Tibial nerve (tissue), 4 donors: ENCODE results near the gene RNF128. TPM values are rescaled to one million over a fixed set of nuclear protein-coding genes. Genes with fewer than 3 reads are reported as not detected.

ENCODE experiments used
- DNase-seq, 2 donors: peaks; one replicate each; pipeline ENCODE4 v3.0.0-alpha.2; 2019; ENCODE audit warnings: low spot score in 2 of 2
- H3K27ac ChIP-seq, 4 donors: fragments of 200-600 bp; sonication (generic) in 3 of 4; one replicate each; pipeline ENCODE4 v1.5.1; 2017 to 2019; ENCODE audit warnings: mild to moderate bottlenecking in 1 of 4
- H3K27me3 ChIP-seq, 2 donors: fragments of 200-600 bp; sonication (generic) in 1 of 2; one replicate each; pipeline versions ENCODE4 v1.5.1 to v1.6.0; 2017 to 2019
- H3K36me3 ChIP-seq, 3 donors: fragments of 200-600 bp; sonication (generic); one replicate each; pipeline ENCODE4 v1.5.1; 2018 to 2019
- H3K4me1 ChIP-seq, 4 donors: fragments of 200-600 bp; sonication (generic) in 3 of 4; one replicate each; pipeline ENCODE4 v1.5.1; 2017 to 2019
- H3K4me3 ChIP-seq, 4 donors: fragments of 200-600 bp; sonication (generic) in 3 of 4; one replicate each; pipeline ENCODE4 v1.5.1; 2017 to 2019; ENCODE audit warnings: mild to moderate bottlenecking in 1 of 4, moderate library complexity in 1 of 4
- H3K9me3 ChIP-seq, 4 donors: fragments of 200-600 bp; sonication (generic) in 3 of 4; one replicate each; pipeline ENCODE4 v1.5.1; 2017 to 2019
- CTCF ChIP-seq, 5 experiments: fragments of 200-600 bp in 3 of 5; fragments of 450-650 bp in 2 of 5; sonication (generic) in 3 of 5; IDR thresholded peaks; one replicate each; pipeline ENCODE4 v1.5.1; 2016 to 2019; ENCODE audit warnings: antibody characterized with exemption in 5 of 5, mild to moderate bottlenecking in 3 of 5, moderate library complexity in 2 of 5
- EP300 ChIP-seq, 2 donors: sonication (generic); formaldehyde crosslinking; IDR thresholded peaks; one replicate each; pipeline ENCODE4 v1.6.1; 2017; ENCODE audit warnings: antibody characterized with exemption in 2 of 2, mild to moderate bottlenecking in 1 of 2
- POLR2A ChIP-seq, 2 donors: fragments of 450-650 bp; IDR thresholded peaks; one replicate each; pipeline ENCODE4 v1.6.1; 2017; ENCODE audit warnings: antibody characterized with exemption in 2 of 2, mild to moderate bottlenecking in 2 of 2, moderate library complexity in 2 of 2
- WGBS, 2 donors: methylation state at CpG; one replicate each; pipeline ENCODE4 v1.1.5; 2018; 5-methylcytosine and 5-hydroxymethylcytosine counted together
- total RNA-seq, 4 donors: library from RNA; depleted of rRNA; stranded (reverse); fragments of >200 nt; gene quantifications; one replicate each; pipeline ENCODE4 v1.1.0, GENCODE V29; 2016

Gene RNF128
- total RNA-seq, 4 donors from 2014 or later: 0.20 to 5.0 (median 1.1) TPM

DNA sequence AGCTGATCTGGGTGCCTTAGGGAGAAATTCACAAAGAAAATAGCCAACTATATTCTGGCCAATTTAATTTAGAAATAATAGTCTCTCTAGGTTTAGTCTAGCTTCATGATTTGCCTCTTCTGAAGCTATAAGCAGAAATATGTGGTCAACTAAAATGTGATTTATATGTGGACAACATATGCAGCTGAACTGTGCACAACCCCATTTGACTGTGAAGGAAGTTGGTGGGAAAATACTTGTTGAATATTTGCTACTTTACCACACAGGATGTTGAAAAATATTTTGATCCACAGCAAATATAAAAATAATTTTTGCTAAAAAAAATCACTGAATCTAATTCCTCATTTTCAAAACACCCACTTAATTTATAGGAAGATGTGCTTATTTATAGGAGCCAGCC lies 15.7 kb upstream of the RNF128 start:
- Histone ChIP-seq H3K27me3 (peaks cover 0 to 35% of the 10 kb centered on the region in 2 donors), H3K4me3 (no peak overlapping the region), H3K4me1 (no peaks in the 10 kb centered on the region), H3K27ac (no peak overlapping the region), H3K9me3 (no peaks in the 10 kb centered on the region), H3K36me3 (no peaks in the 10 kb centered on the region)
- no peak for TF ChIP-seq POLR2A (IDR thresholded peaks at IDR 0.05)
- no peak for TF ChIP-seq CTCF (IDR thresholded peaks at IDR 0.05)
- TF ChIP-seq EP300 (IDR thresholded peaks at IDR 0.05): no peak
- DNase-seq: no peak

GRCh38 chrX:106711375-106711774 lies 15.1 kb upstream of the RNF128 start:
- TF ChIP-seq POLR2A (IDR thresholded peaks at IDR 0.05): no peak
- TF ChIP-seq EP300 (IDR thresholded peaks at IDR 0.05): no peak
- no peak for TF ChIP-seq CTCF (IDR thresholded peaks at IDR 0.05)
- Histone ChIP-seq H3K9me3 (no peaks in the 10 kb centered on the region), H3K4me1 (no peaks in the 10 kb centered on the region), H3K36me3 (no peaks in the 10 kb centered on the region), H3K27me3 (peaks cover 0 to 34% of the 10 kb centered on the region in 2 donors), H3K4me3 (no peak overlapping the region), H3K27ac (no peak overlapping the region)
- WGBS, 2 donors: 58 to 64% methylated on average over 4 of the region's 4 CpGs
- no peak for DNase-seq

DNA sequence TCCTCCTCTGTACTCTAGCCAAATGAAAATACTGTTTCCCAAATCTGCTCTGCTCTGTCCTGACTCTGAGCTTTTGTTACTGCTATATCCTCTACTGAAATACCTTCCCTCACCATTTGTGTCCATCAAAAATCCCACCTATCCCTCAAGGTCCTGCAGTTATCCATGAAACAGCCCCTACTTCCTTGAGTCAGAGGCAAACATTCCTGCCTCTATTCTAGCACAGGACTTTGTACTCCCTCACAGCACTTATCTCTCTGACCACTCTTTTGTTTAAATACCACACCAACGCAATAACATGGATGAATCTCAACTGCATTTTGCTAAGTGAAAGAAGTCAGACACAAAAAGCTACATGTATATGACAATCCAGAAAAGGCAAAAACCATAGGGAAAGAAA lies 10.5 kb upstream of the RNF128 start:
- Histone ChIP-seq H3K4me3 (no peak overlapping the region), H3K27me3 (peaks cover 0 to 41% of the 10 kb centered on the region in 2 donors), H3K9me3 (no peaks in the 10 kb centered on the region), H3K4me1 (no peaks in the 10 kb centered on the region), H3K36me3 (no peaks in the 10 kb centered on the region), H3K27ac (no peak overlapping the region)
- no peak for DNase-seq
- TF ChIP-seq CTCF (IDR thresholded peaks at IDR 0.05): no peak
- no peak for TF ChIP-seq EP300 (IDR thresholded peaks at IDR 0.05)
- no peak for TF ChIP-seq POLR2A (IDR thresholded peaks at IDR 0.05)
- 70 to 94% methylated on average over 1 of the region's 1 CpG for WGBS, 2 donors

- Histone ChIP-seq H3K9me3 (no peaks in the 10 kb centered on the region), H3K36me3 (no peaks in the 10 kb centered on the region), H3K27me3 (peaks cover 0 to 41% of the 10 kb centered on the region in 2 donors), H3K4me3 (no peak overlapping the region), H3K27ac (no peak overlapping the region), H3K4me1 (no peaks in the 10 kb centered on the region)
- WGBS, 2 donors: 30 to 66% methylated on average over 1 of the region's 1 CpG
- no peak for DNase-seq
- TF ChIP-seq EP300 (IDR thresholded peaks at IDR 0.05) (no peak), POLR2A (IDR thresholded peaks at IDR 0.05) (no peak), CTCF (IDR thresholded peaks at IDR 0.05) (no peak)
These were observed 10.0 kb upstream of the RNF128 start for GRCh38 chrX:106716463-106716862.

- Histone ChIP-seq H3K4me3 (no peak overlapping the region), H3K4me1 (no peaks in the 10 kb centered on the region), H3K9me3 (no peaks in the 10 kb centered on the region), H3K36me3 (no peaks in the 10 kb centered on the region), H3K27me3 (peaks cover 0 to 41% of the 10 kb centered on the region in 2 donors), H3K27ac (no peak overlapping the region)
- no peak for DNase-seq
- 59 to 68% methylated on average over 4 of the region's 4 CpGs for WGBS, 2 donors
- no peak for TF ChIP-seq POLR2A (IDR thresholded peaks at IDR 0.05)
These were observed 7.8 kb upstream of the RNF128 start for GRCh38 chrX:106718709-106719108.

DNA sequence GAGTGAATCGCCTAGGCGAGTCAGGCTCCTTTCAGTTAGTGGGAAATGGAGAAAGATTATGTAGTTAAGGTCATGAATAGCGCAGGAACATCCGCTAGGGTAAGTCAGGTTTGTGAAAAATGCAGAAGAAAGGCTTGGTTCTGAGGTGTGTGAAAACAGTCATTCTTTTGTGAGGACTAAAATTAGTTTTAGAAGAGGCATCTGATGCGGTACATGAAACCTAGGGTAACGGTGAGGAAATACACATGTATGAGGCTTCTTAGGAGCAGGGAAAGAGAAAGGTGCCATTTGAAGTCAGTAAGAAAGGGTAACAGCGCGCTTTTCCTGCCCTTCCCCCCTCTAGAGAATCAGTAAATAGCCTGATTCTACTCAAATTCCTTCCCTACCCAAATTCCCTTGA lies 570 bp upstream of the RNF128 start:
- WGBS, 2 donors: 14 to 29% methylated on average over 8 of the region's 8 CpGs
- Histone ChIP-seq H3K36me3 (no peaks in the 10 kb centered on the region), H3K27me3 (peaks cover 0 to 69% of the 10 kb centered on the region in 2 donors), H3K4me3 (peak overlapping the region; percentile 21 to 56 (median 38)), H3K9me3 (no peaks in the 10 kb centered on the region), H3K4me1 (peaks cover 0 to 10% (median 0%) of the 10 kb centered on the region in 4 donors), H3K27ac (no peak overlapping the region)
- DNase-seq: no peak
- TF ChIP-seq EP300 (IDR thresholded peaks at IDR 0.05) (no peak), CTCF (IDR thresholded peaks at IDR 0.05) (no peak), POLR2A (IDR thresholded peaks at IDR 0.05) (no peak)
